GF-D8 (cell line): ENCODE data around the gene PDZK1.
"Not testable (repeated sequence)": the region's sequence is repeated elsewhere in the genome, so short reads cannot be mapped to it uniquely, and the experiment has no call there.

Experiments used
- DNase-seq: peaks from one replicate; lab custom pipeline; 2025; lab: John Stamatoyannopoulos, UW

PDZK1 gene

DNA sequence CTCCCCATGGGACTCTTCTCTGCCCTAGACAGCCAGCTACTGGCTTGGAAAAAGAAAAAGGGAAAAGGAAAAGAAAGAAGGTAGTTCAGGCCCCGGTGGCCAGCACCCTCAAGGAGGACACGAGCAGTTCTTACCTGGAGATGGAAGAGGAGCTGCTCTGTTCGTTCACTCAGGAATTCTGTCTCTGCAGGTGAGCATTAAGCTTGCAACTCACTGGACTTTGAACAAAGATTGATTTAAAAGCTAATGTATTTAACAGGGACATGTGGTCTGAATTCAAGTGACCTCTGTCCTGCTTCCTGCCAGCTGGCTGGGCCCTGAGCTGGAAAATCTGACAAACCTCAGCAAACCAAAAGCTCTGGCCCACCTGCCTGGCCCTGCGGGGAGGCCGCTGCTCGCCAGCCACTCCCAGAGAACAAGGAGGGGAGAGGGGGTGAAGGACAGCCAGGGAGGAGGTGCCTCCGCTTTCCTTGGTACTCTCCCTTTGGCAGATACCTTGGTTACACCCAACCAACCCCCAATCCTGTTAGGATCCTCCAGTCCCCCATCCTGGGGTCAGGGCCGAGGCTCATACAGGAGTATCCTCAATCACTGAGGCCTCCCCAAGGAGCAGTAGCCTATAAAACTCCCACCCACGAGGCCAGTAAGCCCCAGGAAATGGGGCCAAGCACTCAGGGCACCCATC is at the start of gene PDZK1:
TSS of gene PDZK1 (minus strand) at position 186 of the 685 bp plus-strand sequence. CDS start 19,347 bp downstream, outside the sequence.
- DNase-seq: no peak

DNA sequence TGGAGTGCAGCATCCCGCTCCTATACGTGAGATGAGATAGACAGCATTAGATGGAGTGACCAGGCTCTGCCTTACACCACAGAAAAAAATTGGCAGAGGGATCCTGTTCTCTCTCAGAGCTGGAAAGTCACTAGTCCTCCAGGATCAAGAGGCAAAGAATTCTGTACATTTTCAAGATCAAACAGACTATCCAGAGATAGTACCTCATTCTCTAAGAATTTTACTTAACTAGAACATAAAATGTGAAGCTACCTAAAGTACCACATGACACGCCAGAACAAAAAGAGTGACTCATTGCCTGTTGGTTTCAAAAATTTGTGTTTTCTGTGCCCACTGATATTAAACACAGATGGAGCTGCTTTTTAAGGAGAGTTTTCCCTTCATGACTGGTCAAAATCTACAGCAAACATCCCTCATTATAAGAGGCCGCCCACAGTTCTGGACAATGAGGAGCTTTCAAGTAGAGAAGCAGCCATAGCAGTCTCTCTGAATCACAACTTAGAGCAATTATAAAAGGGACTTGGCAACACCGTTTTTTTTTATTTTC is 44.4 kb upstream of the PDZK1 start:
- DNase-seq: no peak

DNA sequence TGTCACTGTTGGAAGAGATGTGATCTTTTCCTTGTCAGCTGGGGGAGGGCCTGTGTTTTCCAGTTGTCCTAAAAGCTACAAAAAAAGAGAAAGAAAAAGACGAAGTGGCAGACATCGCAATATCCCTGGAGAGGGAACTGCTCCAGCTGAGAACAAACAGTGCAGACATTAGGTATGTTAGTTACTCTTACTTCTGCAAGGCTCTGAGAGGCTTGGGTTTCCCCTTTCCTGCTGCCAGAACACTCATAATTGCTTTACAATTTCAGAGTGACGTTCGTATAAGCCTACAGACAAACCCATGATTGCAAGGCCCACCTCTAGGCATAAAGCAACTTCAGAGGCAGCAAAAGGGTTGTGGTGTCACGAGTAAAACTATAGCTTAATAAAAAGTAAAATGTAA is 43.3 kb upstream of the PDZK1 start:
- DNase-seq: no peak

DNA sequence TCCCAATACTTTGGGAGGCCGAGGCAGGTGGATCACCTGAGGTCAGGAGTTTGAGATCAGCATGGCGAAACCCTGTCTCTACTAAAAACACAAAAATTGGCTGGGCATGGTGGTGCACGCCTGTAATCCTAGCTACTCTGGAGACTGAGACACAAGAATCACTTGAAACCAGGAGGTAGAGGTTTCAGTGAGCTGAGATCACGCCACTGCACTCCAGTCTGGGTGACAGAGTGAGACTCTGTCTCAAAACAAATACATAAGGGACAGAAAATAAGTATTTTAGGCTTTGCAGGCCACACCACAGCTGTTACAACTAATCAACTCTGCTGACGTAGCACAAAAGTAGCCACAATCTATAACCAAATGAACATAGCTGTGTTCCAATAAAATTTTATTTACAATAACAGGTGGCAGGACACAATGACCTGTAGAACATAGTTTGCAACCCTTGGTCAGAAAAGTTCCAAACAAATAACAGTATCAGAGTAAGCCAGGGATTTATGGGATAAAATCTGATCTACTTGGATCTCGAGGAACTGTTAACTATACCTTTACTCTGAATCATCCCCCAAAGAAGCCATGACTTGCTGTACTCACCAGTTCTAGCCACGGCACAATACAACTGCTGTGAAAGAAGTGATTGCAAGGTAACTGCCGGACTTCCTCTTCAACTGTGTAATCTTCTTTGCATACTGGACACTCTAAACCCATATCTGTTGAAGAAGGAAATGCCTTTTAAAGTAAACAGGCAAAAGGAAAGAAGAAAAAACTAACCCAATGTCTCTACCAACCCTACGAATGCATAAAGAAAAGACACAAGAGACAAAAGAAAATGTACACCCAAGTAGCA is 40.5 kb upstream of the PDZK1 start:
- peak; percentile 16 for DNase-seq

DNA sequence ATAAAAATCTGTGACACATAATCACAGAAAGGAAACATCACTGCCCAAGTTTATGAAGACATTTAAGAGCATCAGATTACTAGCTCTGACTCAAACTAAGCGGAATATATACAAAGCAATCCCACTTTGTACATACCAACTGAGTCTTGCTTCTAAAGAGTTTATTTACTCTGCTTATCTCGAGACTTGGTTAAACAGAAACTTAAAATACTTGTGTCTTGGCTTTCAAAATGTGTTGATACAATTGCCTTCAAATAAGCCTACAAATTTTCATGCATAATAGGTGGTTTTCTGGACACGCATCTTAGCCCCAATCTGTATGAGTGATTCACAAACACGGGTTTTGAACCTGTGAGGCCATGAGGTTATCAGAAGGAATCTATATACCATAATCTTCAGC is 33.1 kb upstream of the PDZK1 start:
- no peak for DNase-seq

DNA sequence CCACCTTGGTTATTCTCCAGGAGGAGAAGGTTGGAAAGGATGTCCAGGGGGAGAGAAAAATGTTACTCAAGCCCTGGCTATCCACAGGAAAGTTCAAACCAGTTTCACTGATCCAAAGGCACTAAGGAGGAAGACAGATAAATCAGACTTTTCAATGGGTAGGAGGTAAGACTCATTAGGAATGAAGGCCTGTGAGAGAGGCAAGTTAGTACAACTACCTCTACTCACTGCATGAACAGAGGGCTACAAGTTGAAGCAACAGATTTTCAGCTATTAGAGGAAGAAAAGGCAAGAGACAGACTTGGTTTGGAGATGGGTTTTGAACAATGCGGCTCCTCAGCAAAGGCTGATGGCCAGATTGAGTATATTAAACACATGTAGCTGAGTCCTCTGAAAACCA is 29.0 kb upstream of the PDZK1 start:
- no peak for DNase-seq

DNA sequence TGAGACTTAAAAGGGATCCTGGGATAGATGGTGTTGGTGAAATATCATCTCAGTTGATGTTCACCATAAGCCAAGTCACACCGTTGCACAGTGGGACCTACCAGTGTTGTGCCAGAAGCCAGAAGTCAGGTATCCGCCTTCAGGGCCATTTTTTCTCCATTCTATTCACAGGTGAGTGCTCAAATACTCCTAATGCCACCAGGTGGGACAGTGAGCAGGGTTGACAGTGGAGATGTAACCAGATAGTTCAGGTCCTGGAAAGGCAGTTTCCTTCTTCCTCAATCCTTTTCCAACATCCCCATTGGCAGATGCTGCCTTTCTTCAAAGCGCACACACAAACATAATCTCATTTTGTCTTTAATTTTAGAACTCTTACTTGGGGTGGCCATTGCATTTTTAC is 23.7 kb upstream of the PDZK1 start:
- DNase-seq: no peak

DNA sequence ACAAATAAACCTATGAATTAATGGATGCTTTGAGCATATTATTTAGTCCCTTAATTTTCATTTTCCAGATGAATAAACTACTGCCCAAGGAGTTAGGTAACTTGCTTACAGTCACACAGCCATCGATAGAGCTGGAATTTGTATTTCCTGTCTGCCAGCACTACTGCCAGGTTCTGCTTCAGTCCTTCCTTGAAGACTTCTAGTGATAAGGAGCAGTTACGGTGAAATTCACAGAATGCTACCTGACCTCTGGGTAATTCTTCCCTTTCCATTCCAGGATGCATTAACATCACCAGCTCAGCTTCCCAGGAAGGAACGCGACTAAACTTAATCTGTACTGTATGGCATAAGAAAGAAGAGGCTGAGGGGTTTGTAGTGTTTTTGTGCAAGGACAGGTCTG is 23.3 kb upstream of the PDZK1 start:
- DNase-seq: no peak

DNA sequence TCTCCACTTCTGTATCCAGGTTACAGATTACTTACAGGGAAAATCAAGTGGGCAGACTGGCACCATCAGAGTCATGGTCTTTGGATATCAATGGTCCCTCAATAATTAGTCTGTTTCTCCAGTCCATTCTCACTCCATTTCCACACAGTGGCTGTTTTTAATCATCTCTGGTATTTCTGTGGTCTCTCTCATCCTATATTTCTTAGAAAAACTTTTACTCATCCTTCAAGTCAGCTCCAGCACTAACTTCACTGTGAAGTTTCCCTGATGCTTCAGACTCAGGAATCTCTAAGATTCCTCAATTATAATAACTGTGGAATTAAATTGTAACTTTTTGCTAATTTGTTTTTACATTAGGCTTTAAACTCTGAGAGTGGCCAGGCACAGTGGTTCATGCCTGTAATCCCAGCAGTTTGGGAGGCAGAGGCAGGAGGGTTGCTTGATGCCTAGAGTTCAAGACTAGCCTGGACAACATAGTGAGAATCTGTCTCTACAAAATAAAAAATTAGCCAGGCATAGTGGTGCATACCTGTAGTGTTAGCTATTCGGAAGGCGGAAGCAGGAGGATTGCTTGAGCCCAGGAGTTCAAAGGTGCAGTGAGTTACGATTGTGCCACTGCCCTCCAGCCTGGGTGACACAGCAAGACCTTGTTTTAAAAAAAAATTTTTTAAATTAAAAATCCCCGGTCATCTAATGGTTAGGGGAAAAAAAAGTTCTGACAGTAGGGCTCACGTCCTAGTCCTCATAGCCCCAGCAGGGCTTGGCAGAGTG is 22.7 kb upstream of the PDZK1 start:
- no peak for DNase-seq

DNA sequence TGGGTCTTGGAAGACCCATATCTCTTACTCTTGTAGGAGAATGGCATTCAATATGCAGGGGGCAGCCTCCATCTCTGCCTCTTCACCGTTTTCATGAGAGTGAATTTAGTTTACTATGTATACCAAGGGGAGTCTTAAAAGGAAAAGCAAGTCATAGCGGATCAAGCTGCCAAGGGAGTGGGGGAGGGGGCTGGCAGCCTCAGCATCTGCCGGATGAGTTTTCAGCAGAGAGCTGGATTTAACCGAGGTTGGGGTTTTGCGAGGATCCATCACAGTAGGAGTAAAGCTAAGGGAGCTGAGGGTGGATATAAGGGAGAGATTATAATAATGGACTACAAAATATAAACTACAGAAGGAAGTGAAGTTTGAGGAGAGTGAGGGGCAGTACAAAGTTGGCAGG is 22.0 kb upstream of the PDZK1 start:
- no peak for DNase-seq

DNA sequence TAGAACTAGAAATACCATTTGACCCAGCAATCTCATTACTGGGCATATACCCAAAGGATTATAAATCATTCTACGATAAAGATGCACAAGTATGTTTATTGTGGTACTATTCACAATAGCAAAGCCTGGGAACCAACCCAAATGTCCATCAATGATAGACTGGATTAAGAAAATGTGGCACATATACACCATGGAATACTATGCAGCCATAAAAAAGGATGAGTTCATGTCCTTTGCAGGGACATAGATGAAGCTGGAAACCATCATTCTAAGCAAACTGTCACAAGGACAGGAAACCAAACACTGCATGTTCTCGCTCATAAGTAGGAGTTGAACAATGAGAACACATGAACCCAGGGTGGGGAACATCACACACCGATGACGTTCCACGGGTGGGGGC is 19.0 kb upstream of the PDZK1 start:
- DNase-seq: not testable (repeated sequence)

DNA sequence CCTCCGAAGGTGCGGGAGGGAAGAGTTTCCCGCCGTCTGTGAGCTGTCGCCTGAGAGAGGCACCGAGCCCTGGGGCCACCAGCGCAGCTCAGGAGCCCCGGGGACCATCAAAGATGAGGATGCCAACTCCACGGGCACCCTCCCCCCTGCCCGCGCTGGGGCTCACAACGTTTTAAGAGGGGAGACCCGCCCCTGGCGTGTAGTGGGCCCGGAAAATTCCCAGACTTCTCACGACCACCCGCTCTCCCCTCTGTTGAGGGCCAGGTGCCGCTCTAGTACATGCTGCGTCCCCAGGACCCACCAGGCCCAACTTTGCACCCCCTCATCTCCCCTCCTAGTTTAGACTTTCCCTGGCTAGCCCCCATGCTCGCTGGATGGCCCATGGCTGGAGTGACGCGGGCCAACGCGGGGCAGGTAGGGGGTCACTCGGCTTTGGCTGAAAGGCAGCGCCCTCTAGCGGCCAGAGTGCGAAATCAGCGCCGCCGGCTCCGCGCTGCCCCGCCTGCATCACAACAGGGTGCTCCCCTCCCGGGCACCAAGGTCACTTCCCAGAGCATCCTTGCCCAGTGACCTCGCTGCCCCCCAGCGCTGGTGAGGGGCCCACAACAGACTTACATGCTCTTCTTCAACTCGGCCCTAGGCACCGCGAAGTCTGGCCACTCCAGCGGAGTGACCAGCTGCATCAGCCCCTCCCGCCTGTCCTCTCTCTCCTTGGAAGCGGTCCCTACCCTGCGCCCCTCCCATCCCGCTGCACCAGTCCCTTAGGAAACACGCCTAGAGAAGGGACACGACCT is 13.9 kb upstream of the PDZK1 start:
- no peak for DNase-seq

DNA sequence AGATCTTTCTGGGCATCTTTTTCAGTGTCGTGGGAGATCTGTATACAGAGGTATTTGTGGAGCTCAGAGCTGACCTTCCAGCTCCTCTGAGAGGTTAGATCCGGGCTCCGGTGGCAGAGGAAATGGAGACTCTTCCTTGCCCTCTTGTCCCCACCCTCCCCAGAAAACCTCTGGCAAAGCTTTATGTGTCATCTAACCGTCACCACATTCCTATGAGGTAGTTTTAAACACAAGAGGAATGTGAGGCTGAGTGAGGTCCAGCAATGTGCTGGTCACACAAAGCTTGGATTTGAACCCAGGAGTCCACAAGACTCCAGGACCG is 13.3 kb upstream of the PDZK1 start:
- DNase-seq: no peak

DNA sequence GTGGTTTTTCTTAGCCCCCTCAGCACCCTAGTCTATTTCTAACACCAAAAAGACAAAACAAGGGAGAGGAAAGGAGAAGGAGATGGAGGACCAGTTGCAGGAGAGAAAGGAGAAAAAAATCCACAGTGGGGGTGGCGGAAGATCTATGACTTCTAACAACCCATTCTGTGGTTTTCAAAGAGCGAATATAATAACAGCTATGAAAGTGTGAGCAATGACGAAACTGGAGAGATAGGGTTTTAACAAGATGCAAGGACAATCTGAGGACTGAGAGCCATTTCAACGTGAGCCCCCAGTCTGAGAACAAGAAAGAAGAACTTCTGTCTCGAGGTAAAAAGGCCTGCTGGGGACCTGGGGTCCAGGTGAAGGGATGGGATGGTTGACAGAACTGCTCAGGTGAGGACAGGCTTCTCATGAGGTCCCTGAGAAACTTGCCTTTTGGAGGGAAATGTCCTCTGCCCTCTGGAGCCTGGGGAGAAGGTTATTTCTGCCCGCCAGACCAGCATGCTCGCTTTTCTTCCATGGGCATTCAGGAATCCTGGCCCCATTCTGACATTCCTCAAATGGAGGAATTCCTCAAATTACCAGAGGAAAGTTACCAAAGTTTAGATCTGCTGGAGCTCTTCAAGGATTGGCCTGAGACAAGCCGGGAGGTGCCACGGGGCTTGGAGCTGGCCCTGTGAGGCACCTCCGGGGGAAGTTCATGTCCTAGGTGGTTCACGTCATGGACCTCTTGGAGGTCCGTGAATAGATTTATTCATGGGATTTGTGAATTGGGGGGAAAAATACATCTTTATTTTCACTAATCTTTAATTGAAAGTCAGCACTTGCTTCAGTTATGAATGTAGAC is 12.3 kb upstream of the PDZK1 start, which contains the start of gene CD160:
TSS of gene CD160 (plus strand) at position 270 of the 850 bp plus-strand sequence. CDS start 8,829 bp downstream, outside the sequence.
- no peak for DNase-seq

DNA sequence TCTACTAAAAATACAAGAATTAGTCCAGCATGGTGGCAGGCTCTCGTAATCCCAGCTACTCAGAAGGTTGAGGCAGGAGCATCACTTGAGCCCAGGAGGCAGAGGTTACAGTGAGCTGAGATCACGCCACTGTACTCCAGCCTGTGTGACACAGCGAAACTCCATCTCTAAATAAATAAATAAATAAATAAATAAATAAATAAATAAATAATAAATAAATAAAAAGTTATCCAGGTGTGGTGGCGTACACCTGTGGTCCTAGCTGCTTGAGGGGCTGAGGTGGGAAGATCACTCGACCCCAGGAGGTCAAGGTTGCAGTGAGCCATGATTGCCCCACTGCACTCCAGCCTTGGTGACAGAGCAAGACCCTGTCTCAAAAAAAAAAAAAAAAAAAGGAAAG is 11.3 kb upstream of the PDZK1 start:
- not testable (repeated sequence) for DNase-seq

DNA sequence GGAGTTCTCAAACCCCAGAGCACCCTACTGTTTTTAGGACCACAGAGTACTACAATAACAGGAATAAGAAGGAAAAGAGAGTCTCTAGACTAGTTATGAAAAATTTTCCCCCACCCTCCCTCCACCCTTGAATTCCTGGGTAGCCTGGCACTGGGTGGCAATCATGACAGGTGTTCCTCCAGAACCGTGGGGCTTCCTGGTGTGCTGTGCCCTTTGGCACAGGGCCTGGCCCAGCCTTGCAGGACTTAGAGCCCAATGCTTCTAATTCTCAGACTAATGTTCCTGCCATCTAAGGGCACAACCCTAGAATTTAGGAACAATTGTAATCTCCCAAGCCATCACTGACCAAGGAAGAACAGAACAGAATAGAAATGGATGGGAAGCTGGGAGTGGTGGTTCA is 10.7 kb upstream of the PDZK1 start:
- DNase-seq: no peak

DNA sequence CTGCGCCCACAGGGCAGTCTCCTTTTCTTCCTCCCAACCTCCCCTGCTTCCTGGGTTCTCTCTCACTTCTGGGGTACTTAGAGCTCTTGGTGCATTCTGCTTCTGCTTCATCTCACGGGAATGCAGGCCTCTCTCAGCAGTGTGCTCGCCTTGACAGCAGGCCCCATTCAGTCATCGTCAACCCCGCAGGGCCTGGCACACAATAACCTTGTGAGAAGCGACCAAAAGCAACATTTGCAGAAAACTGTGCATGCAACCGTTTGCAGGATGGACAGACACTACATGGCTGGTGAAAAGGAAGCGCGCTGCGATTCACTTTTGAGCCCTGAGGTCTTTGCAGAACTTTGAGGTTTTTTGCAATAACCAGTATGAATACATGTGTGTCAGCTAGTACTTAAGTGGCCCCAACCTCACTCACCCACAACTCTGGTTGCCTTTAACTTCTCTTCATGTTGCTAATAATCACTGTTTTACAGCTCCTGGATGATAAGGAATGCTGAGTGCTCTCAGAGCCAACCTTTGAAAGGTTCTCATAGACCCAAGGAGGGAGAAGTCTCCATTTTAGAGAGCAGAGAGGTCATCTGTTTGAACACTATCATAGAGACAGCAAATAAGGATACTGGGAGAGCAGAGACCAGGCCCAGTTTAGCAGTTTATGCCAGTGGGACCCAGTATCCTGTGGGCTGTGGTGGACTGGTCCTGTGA is 9.6 kb upstream of the PDZK1 start:
- no peak for DNase-seq

DNA sequence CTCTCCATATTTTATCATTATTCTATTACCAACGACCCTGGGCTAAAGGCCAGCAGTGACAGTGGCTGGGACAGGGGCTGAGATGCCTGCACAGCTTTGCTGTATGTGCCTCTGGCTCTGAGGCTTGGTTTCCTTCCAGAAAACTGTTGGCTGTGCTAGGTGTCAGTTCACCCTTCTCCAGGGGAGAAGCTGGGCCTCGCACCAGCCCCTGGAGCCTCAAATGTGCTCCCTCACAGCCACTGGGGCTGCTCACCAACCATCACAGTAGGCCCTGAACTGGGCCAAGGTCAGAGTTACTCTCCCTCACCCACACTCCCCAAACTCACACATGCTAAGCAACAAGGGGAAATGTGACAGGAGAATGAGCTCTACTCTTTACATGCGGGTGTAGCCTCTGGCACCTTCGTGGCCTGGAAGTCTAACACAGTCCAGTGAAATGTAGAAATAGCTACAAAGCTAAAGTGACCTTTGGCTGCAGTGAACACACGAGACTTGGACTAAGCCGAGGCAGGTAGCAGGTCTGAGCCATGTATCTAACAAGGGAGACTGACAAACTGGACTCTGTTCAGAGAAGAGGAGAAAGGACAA is 7.5 kb upstream of the PDZK1 start:
- DNase-seq: no peak

DNA sequence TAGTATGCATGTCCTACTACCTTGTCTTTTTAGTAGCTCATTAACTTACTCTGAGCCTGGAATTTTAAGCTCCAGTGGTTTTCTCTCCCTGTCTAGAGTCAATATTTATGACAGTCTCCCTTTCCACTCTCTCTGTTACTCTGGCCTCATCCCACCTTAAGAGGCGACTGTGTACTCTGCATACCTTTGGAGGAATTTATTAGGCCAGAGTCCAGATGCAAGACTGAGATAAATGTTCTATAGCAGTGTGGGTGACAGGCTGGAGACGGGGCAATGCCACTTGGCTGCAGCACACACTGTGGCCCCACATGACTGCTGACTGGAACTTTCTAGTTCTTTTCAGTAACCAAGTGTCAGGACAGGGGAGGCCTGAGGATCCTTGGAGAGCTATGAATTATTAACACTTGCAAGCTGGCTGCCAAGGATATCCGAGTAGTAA is 4.1 kb upstream of the PDZK1 start:
- no peak for DNase-seq
